ENCODE results near the gene DYRK2.

DNA sequence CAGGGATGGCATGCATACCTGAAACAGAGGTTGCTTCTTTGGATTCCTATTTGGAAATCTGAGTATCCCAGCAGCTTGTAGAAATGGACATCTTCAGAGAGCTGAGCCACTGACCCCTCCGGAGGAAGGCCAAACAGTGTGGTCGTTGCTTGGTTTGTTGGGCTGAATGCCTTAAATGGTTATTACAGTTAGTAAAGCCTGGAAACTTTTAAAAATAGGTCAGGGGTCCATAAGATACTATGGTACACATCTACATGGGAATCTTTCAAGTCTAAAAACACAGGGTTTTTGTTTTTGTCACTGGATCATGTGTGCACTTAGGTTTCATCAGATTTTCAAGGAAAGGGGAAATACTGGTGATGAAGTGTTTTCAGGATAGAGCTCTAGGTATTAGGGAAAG is 7.7 kb downstream of the DYRK2 start:
- TF ChIP-seq, protein P1, sequence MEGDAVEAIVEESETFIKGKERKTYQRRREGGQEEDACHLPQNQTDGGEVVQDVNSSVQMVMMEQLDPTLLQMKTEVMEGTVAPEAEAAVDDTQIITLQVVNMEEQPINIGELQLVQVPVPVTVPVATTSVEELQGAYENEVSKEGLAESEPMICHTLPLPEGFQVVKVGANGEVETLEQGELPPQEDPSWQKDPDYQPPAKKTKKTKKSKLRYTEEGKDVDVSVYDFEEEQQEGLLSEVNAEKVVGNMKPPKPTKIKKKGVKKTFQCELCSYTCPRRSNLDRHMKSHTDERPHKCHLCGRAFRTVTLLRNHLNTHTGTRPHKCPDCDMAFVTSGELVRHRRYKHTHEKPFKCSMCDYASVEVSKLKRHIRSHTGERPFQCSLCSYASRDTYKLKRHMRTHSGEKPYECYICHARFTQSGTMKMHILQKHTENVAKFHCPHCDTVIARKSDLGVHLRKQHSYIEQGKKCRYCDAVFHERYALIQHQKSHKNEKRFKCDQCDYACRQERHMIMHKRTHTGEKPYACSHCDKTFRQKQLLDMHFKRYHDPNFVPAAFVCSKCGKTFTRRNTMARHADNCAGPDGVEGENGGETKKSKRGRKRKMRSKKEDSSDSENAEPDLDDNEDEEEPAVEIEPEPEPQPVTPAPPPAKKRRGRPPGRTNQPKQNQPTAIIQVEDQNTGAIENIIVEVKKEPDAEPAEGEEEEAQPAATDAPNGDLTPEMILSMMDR (IDR thresholded peaks at IDR 0.05 in 4 of 5, conservative IDR thresholded peaks at IDR 0.05 in 1 of 5) = no peak
- TF ChIP-seq POLR2A (IDR thresholded peaks at IDR 0.05) = no peak

Data from gastrocnemius medialis (tissue), 4 donors.